ENCODE measurements around the gene SMG6. TPM values are rescaled to one million over a fixed set of nuclear protein-coding genes. Genes with fewer than 3 reads are reported as not detected.

The SMG6 gene
- total RNA-seq, 6 donors from 2014 or later: 29.9 to 126 (median 30.5) TPM

DNA sequence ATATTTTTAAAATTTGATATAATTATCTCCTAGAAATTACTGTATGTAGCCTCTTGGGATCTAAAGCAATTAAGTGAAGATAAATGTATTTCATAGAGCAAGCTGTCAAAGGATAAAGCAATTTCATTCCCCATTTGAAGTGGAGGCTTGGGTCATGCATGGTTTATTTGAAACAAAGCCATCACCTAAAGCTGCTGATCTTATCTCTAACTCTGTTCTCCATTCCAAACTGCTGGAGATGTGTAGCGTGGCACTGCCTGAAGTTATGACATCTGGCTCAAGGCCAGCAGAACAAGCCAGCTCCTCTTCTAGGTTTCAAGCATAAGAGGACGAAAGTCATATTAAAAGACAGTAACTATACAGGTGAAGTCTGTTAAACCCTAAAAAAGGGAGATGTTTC, 164.8 kb downstream of the SMG6 start:
- Histone ChIP-seq H3K36me3 (no peaks in the 10 kb centered on the region), H3K4me3 (no peak overlapping the region), H3K27ac (peak overlapping the region; percentile 27 to 65 (median 32)), H3K27me3 (no peaks in the 10 kb centered on the region), H3K4me1 (peaks cover 23 to 38% (median 28%) of the 10 kb centered on the region in 4 donors), H3K9me3 (no peaks in the 10 kb centered on the region)
- peak in 1 of 2 donors; percentile 32 for ATAC-seq (ENCODE audit: low FRiP score in 2 of 2)
- TF ChIP-seq POLR2AphosphoS5 (IDR thresholded peaks at IDR 0.05): no peak
- no peak for TF ChIP-seq POLR2A (IDR thresholded peaks at IDR 0.05)
- TF ChIP-seq EP300 (IDR thresholded peaks at IDR 0.05): no peak
- TF ChIP-seq, protein P1, sequence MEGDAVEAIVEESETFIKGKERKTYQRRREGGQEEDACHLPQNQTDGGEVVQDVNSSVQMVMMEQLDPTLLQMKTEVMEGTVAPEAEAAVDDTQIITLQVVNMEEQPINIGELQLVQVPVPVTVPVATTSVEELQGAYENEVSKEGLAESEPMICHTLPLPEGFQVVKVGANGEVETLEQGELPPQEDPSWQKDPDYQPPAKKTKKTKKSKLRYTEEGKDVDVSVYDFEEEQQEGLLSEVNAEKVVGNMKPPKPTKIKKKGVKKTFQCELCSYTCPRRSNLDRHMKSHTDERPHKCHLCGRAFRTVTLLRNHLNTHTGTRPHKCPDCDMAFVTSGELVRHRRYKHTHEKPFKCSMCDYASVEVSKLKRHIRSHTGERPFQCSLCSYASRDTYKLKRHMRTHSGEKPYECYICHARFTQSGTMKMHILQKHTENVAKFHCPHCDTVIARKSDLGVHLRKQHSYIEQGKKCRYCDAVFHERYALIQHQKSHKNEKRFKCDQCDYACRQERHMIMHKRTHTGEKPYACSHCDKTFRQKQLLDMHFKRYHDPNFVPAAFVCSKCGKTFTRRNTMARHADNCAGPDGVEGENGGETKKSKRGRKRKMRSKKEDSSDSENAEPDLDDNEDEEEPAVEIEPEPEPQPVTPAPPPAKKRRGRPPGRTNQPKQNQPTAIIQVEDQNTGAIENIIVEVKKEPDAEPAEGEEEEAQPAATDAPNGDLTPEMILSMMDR (IDR thresholded peaks at IDR 0.05): no peak
- WGBS, 2 donors: 17 to 28% methylated on average over 2 of the region's 2 CpGs
- DNase-seq: peak in 1 of 2 donors; percentile 47

DNA sequence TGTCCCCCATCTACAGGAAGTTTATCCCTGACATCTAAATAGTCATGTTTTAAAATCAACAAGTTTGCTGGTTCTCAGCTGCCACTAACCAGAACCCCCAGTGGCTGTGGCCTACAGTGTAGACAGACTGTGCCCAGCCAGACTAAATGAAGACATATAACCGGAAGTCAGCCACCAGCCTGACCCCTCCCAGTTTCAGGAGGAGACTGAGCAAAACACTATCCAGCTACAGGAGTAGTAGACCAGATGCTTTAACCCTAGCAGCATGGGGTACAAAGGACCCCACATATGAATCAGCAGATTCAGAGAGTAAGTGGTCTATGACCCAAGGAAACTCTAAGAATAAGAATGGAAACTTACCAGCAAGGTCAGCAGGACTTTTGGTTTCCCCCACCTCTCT, 165.3 kb downstream of the SMG6 start:
- Histone ChIP-seq H3K27ac (peak overlapping the region; percentile 27 to 65 (median 32)), H3K4me1 (peaks cover 22 to 38% (median 28%) of the 10 kb centered on the region in 4 donors), H3K9me3 (no peaks in the 10 kb centered on the region), H3K27me3 (no peaks in the 10 kb centered on the region), H3K36me3 (no peaks in the 10 kb centered on the region), H3K4me3 (no peak overlapping the region)
- ATAC-seq (ENCODE audit: low FRiP score in 2 of 2) (peak; percentile 69 to 78), DNase-seq (peak in 1 of 2 donors; percentile 43)
- WGBS, 2 donors: 33% methylated on average over 1 of the region's 1 CpG
- no peak for TF ChIP-seq EP300 (IDR thresholded peaks at IDR 0.05)

DNA sequence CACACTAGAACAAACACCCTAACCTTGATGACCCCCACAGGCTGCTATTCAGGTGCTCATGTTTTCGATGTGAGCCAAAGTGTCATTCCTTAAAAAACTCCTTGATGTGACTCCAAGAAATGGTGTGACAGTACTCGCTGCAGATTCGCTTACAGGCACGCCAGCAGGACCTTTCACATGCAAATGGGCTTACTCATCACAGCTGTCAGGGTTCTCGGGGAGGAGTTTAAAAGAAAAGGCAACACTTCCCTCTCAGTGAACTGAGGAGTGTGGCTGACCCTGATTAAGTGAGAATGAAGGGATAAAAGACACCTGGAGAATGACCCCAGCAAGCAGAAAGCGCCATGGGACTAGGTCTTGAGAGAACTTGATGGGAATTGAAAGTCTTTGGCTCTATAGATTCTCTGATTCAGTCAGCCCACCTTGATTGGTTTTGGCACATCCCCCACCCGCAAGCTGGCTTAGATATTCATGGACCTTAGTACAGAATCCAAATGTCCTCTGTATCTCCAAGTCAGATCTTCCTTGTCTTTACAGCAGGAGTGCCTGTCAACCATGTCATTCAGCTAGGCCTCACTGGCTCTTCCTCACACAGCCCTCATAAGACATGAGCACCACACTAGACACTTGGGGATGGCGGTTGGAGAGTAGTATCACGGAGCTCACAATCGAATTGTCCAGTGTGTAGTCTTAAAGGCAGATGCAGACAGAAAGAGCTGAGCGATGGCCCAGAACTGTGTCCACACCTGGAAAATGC, 166.1 kb downstream of the SMG6 start:
- no peaks in the 10 kb centered on the region for H3K9me3 ChIP-seq
- no peak for TF ChIP-seq POLR2A (IDR thresholded peaks at IDR 0.05)
- peak in 1 of 2 donors; percentile 6 for TF ChIP-seq POLR2AphosphoS5 (IDR thresholded peaks at IDR 0.05)
- no peaks in the 10 kb centered on the region for H3K27me3 ChIP-seq
- DNase-seq (no peak), ATAC-seq (ENCODE audit: low FRiP score in 2 of 2) (peak; percentile 57 to 66)
- no peaks in the 10 kb centered on the region for H3K36me3 ChIP-seq
- H3K4me3 ChIP-seq: no peak overlapping the region
- 79 to 83% methylated on average over 11 of the region's 11 CpGs for WGBS, 2 donors
- peaks cover 18 to 38% (median 28%) of the 10 kb centered on the region in 4 donors for H3K4me1 ChIP-seq
- peak overlapping the region in 3 of 4 donors; percentile 27 to 65 (median 37) for H3K27ac ChIP-seq

DNA sequence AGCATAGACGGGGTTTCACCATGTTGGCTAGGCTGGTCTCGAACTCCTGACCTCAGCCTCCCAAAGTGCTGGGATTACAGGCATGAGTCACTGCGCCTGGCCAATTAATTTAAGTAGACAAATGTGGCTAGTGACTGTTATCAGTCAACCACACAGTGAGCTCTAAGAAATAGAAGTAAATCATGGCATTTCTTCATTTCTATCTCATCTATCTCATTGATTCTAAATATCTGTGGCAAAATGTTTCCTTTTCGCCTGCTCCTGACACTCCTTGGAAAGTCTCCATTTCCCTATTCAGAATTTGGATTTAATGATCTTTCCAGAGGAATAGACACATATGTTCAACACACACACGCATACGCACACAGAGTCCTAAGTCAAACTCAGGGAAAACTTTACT, 167.3 kb downstream of the SMG6 start:
- H3K4me3 ChIP-seq: no peak overlapping the region
- no peaks in the 10 kb centered on the region for H3K27me3 ChIP-seq
- H3K4me1 ChIP-seq: peaks cover 18 to 34% (median 28%) of the 10 kb centered on the region in 4 donors
- TF ChIP-seq, protein P1 (IDR thresholded peaks at IDR 0.05): no peak
- no peak for TF ChIP-seq POLR2A (IDR thresholded peaks at IDR 0.05)
- ATAC-seq (ENCODE audit: low FRiP score in 2 of 2) (no peak), DNase-seq (no peak)
- no peaks in the 10 kb centered on the region for H3K9me3 ChIP-seq
- WGBS, 2 donors: 85 to 94% methylated on average over 6 of the region's 6 CpGs
- no peak overlapping the region for H3K27ac ChIP-seq
- H3K36me3 ChIP-seq: no peaks in the 10 kb centered on the region

DNA sequence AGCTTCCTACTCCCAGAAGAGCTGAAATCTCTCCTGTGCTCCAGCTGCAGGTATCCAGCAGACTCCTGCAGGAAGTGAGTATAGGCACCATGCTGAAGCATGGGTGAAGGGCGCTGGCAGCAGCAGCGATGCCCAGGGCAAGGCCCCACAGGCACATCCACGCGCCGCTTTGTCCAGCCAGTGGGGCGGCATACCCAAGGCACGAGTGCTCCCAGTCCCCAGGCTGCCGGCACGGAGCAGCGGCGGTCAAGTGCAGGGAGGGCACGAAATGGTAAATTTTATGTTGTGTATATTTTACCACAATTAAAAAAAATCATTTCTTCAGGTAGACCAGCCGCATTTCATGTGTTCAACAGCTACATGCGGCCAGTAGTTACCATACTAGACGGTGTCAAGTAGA, 175.6 kb downstream of the SMG6 start:
- Histone ChIP-seq H3K27ac (no peak overlapping the region), H3K4me1 (peaks cover 17 to 19% (median 18%) of the 10 kb centered on the region in 4 donors), H3K4me3 (no peak overlapping the region), H3K36me3 (peaks cover 0 to 5% (median 0%) of the 10 kb centered on the region in 4 donors), H3K27me3 (no peaks in the 10 kb centered on the region), H3K9me3 (no peaks in the 10 kb centered on the region)
- DNase-seq (peak in 1 of 2 donors; percentile 69), ATAC-seq (ENCODE audit: low FRiP score in 2 of 2) (no peak)
- TF ChIP-seq POLR2A (IDR thresholded peaks at IDR 0.05) (no peak), EP300 (IDR thresholded peaks at IDR 0.05) (no peak), POLR2AphosphoS5 (IDR thresholded peaks at IDR 0.05) (no peak)
- TF ChIP-seq, protein P1 (IDR thresholded peaks at IDR 0.05): no peak
- 93% methylated on average over 15 of the region's 15 CpGs for WGBS, 2 donors

Data from upper lobe of left lung (tissue), 6 donors.